Neural crest cell (in vitro differentiated cells): Measurements from ENCODE around the gene CYTL1. TPM values are rescaled to one million over a fixed set of nuclear protein-coding genes. Genes with fewer than 3 reads are reported as not detected.

Experiments
- DNase-seq: peaks from one replicate; pipeline ENCODE4 v3.0.0; 2021; ENCODE audit warnings: low read depth, mixed read lengths, low spot score
- H3K27ac Mint-ChIP-seq: one replicate; pipeline ENCODE4 v1.8.0; 2021; ENCODE audit warnings: mild to moderate bottlenecking, mixed read lengths; ENCODE audit not compliant: unreplicated experiment
- H3K27me3 Mint-ChIP-seq: 2 replicates; pipeline ENCODE4 v1.8.0; 2021; ENCODE audit warnings: low read depth, mild to moderate bottlenecking, mixed read lengths
- H3K36me3 Mint-ChIP-seq: 2 replicates; pipeline ENCODE4 v1.8.0; 2021; ENCODE audit warnings: low read depth, mild to moderate bottlenecking, mixed read lengths
- H3K4me1 Mint-ChIP-seq: 2 replicates; pipeline ENCODE4 v1.8.0; 2021; ENCODE audit warnings: mixed read lengths
- H3K4me3 Mint-ChIP-seq: one replicate; pipeline ENCODE4 v1.8.0; 2021; ENCODE audit warnings: mild to moderate bottlenecking, mixed read lengths
- H3K9me3 Mint-ChIP-seq: 2 replicates; pipeline ENCODE4 v1.8.0; 2021; ENCODE audit warnings: mixed read lengths
- total RNA-seq: library from RNA; stranded (reverse); gene quantifications from 2 replicates; pipeline ENCODE4 v1.2.1, GENCODE V29; 2021
- TF ChIP-seq, protein P1 (sequence below): fragments of 200-600 bp; sonication (generic); conservative IDR thresholded peaks from 2 replicates; pipeline ENCODE4 v1.5.0; 2021; ENCODE audit warnings: antibody characterized with exemption, mild to moderate bottlenecking

The CYTL1 gene
- total RNA-seq, 1 donor from 2014 or later: 13.2 TPM

- no peaks in the 10 kb centered on the region for H3K4me1 Mint-ChIP-seq
- peaks cover 3% of the 10 kb centered on the region for H3K9me3 Mint-ChIP-seq
- peaks cover 3% of the 10 kb centered on the region for H3K27me3 Mint-ChIP-seq
- no peak overlapping the region for H3K4me3 Mint-ChIP-seq
- no peak overlapping the region for H3K27ac Mint-ChIP-seq
- TF ChIP-seq, protein P1, sequence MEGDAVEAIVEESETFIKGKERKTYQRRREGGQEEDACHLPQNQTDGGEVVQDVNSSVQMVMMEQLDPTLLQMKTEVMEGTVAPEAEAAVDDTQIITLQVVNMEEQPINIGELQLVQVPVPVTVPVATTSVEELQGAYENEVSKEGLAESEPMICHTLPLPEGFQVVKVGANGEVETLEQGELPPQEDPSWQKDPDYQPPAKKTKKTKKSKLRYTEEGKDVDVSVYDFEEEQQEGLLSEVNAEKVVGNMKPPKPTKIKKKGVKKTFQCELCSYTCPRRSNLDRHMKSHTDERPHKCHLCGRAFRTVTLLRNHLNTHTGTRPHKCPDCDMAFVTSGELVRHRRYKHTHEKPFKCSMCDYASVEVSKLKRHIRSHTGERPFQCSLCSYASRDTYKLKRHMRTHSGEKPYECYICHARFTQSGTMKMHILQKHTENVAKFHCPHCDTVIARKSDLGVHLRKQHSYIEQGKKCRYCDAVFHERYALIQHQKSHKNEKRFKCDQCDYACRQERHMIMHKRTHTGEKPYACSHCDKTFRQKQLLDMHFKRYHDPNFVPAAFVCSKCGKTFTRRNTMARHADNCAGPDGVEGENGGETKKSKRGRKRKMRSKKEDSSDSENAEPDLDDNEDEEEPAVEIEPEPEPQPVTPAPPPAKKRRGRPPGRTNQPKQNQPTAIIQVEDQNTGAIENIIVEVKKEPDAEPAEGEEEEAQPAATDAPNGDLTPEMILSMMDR: no peak
- DNase-seq: no peak
- no peaks in the 10 kb centered on the region for H3K36me3 Mint-ChIP-seq
Observed at GRCh38 chr4:5026371-5026770, 7.1 kb upstream of the CYTL1 start.

GRCh38 chr4:5024673-5025072 lies 5.4 kb upstream of the CYTL1 start:
- H3K27ac Mint-ChIP-seq: no peak overlapping the region

GRCh38 chr4:5021546-5021945 lies 2.3 kb upstream of the CYTL1 start:
- Mint-ChIP-seq H3K4me1 (peaks cover 5% of the 10 kb centered on the region), H3K9me3 (peaks cover 3% of the 10 kb centered on the region), H3K4me3 (no peak overlapping the region), H3K36me3 (no peaks in the 10 kb centered on the region), H3K27ac (no peak overlapping the region), H3K27me3 (peaks cover 3% of the 10 kb centered on the region)
- TF ChIP-seq, protein P1: no peak
- no peak for DNase-seq

More at GRCh38 chr4:5024673-5025072, 5.4 kb upstream of the CYTL1 start:
- no peaks in the 10 kb centered on the region for H3K4me1 Mint-ChIP-seq
- TF ChIP-seq, protein P1: no peak
- DNase-seq: no peak
- peaks cover 3% of the 10 kb centered on the region for H3K27me3 Mint-ChIP-seq
- peaks cover 3% of the 10 kb centered on the region for H3K9me3 Mint-ChIP-seq
- no peaks in the 10 kb centered on the region for H3K36me3 Mint-ChIP-seq
- no peak overlapping the region for H3K4me3 Mint-ChIP-seq

GRCh38 chr4:5020341-5020740 lies 1.1 kb upstream of the CYTL1 start:
- TF ChIP-seq, protein P1: no peak
- Mint-ChIP-seq H3K9me3 (peaks cover 3% of the 10 kb centered on the region), H3K4me3 (no peak overlapping the region), H3K4me1 (peaks cover 5% of the 10 kb centered on the region), H3K36me3 (no peaks in the 10 kb centered on the region), H3K27me3 (no peaks in the 10 kb centered on the region), H3K27ac (no peak overlapping the region)
- no peak for DNase-seq

DNA sequence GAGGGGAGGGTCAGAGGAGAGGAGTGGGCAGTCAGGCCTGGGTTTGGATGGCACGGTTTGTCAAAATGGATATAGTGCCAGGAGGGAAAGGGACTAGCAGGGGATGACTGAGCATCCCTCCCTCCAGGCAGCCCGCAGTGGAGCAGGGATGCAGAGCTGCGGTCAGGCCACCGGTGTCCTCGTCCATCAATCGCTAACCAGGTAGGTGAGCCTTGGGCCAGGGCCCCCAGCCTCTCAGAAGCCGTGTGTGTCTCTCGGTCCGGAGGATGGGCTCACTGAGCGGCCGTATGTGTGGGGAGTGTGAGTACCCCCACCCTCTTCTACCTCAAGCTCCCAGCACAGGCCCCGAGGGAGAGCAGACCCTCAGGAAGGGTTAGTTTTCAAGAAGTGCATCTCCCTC lies 538 bp upstream of the CYTL1 start:
- peaks cover 5% of the 10 kb centered on the region for H3K4me1 Mint-ChIP-seq
- H3K27me3 Mint-ChIP-seq: no peaks in the 10 kb centered on the region
- no peaks in the 10 kb centered on the region for H3K36me3 Mint-ChIP-seq
- H3K4me3 Mint-ChIP-seq: no peak overlapping the region
- peaks cover 3% of the 10 kb centered on the region for H3K9me3 Mint-ChIP-seq
- no peak for DNase-seq
- H3K27ac Mint-ChIP-seq: no peak overlapping the region
- TF ChIP-seq, protein P1: no peak

DNA sequence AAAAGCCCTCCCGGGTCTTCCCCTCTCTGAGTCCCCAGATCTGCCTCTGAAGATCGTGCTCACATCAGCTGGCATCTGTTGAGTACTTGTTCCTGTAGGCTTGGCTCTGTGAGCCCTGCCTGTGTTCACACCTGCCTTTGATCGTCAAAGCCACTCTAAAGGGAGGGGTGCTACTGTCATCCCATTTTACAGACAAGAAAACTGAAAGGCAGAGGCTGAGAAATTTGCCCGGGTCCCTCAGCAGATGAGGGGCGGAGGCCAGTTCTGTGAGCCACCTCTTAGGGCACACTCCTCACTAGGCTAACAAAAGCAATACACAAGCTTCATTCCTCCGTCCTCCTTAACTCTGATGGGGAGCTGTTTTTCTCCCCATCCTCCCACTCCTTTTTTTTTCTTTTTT lies 655 bp downstream of the CYTL1 start:
- peaks cover 3% of the 10 kb centered on the region for H3K9me3 Mint-ChIP-seq
- no peak for DNase-seq
- peak overlapping the region; percentile 28 for H3K4me3 Mint-ChIP-seq
- TF ChIP-seq, protein P1: no peak
- H3K27me3 Mint-ChIP-seq: no peaks in the 10 kb centered on the region
- no peaks in the 10 kb centered on the region for H3K36me3 Mint-ChIP-seq
- no peak overlapping the region for H3K27ac Mint-ChIP-seq
- peaks cover 5% of the 10 kb centered on the region for H3K4me1 Mint-ChIP-seq
